RPMI8226 (cell line): Measurements from ENCODE around the gene PPP2R2B.

Source experiments
- DNase-seq: peaks from one replicate; pipeline ENCODE4 v3.0.0-alpha.2; 2015

Gene PPP2R2B

DNA sequence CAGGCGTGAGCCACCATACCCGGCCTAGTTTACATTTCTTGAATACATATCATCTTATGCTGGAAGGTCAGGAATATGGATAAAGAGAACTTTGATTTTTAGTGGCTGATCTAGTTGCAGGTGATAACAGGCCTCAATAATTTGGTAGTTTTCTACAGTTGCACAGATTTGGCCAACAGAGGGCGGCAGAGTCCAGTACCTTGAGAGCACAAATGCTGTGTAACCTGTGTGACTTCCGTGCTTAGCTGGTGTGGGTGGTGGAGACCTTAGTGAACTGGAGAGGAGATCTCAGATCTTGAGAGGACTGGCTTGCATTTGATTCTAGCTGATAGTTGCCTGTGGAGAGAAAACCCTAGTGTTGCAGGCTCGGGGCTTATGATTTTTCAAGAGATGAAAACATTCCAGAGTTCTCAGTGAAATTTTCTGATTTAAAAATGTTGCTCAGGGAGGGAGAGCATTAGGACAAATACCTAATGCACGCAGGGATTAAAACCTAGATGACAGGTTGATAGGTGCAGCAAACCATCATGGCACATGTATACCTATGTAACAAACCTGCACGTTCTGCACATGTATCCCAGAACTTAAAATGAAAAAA is 345.2 kb downstream of the PPP2R2B start:
- DNase-seq = peak; percentile 85
